Immature natural killer cell (primary cell): ENCODE measurements around the gene IL25. TPM values are rescaled to one million over a fixed set of nuclear protein-coding genes. Genes with fewer than 3 reads are reported as not detected.
"Not testable (repeated sequence)": the region's sequence is repeated elsewhere in the genome, so short reads cannot be mapped to it uniquely, and the experiment has no call there.

Source experiments
- DNase-seq, 3 donors: peaks; one replicate each; pipeline ENCODE4 v3.0.0; 2022; ENCODE audit warnings: mixed read lengths in 1 of 3
- H3K27ac Mint-ChIP-seq, 6 donors: one replicate each; pipeline ENCODE4 v1.8.0; 2020; ENCODE audit warnings: mixed read lengths in 6 of 6, mild to moderate bottlenecking in 5 of 6, inconsistent platforms in 4 of 6, moderate library complexity in 3 of 6
- H3K27me3 Mint-ChIP-seq, 3 donors: one replicate each; pipeline ENCODE4 v1.8.0; 2020 to 2021; ENCODE audit warnings: low read depth in 3 of 3, mild to moderate bottlenecking in 3 of 3, mixed read lengths in 3 of 3, moderate library complexity in 3 of 3, inconsistent platforms in 1 of 3
- H3K36me3 Mint-ChIP-seq, 3 donors: one replicate each; pipeline ENCODE4 v1.8.0; 2020; ENCODE audit warnings: mixed read lengths in 3 of 3, inconsistent platforms in 2 of 3, mild to moderate bottlenecking in 2 of 3
- H3K4me1 Mint-ChIP-seq, 2 donors: one replicate each; pipeline ENCODE4 v1.8.0; 2020; ENCODE audit warnings: inconsistent platforms in 2 of 2, mild to moderate bottlenecking in 2 of 2, mixed read lengths in 2 of 2, moderate library complexity in 1 of 2
- H3K4me3 Mint-ChIP-seq, 5 donors: one replicate each; pipeline ENCODE4 v1.8.0; 2020; ENCODE audit warnings: mild to moderate bottlenecking in 5 of 5, mixed read lengths in 5 of 5, inconsistent platforms in 3 of 5, moderate library complexity in 3 of 5
- H3K9me3 Mint-ChIP-seq, 6 donors: one replicate each; pipeline ENCODE4 v1.8.0; 2020; ENCODE audit warnings: mild to moderate bottlenecking in 6 of 6, mixed read lengths in 6 of 6, inconsistent platforms in 4 of 6, moderate library complexity in 3 of 6
- polyA plus RNA-seq, 3 donors: library from polyadenylated mRNA; unstranded; fragments of 300-500 nt; fragmentation: Illumina TruSeq; gene quantifications; one replicate each; pipeline ENCODE4 v1.2.3, GENCODE V29; 2021

IL25 gene
- polyA plus RNA-seq, 3 donors from 2014 or later, result not detected

DNA sequence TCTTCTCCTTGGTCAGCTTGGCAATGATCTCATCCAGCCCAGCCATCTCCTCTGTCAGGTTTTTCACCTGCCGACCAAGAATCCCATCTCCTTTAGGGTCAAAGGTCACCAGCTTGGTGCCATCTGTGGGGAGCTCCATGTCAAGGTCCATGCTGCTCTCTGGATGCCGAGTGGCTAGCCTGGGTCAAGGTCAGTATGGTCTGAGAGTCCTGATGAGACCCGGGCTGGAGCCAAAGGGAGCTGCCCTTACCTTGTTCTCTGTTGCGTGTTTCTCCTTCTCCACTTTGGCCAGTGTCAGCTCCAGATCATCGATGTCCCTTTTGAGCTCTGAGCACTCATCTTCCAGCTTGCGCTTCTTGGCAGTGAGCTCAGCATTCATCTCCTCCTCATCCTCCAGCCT, 51.0 kb downstream of the IL25 start:
- Mint-ChIP-seq H3K4me1 (no peaks in the 10 kb centered on the region), H3K36me3 (no peaks in the 10 kb centered on the region), H3K4me3 (no peak overlapping the region), H3K9me3 (no peaks in the 10 kb centered on the region), H3K27ac (no peak overlapping the region), H3K27me3 (peaks cover 0 to 5% (median 0%) of the 10 kb centered on the region in 3 donors)
- DNase-seq, result no peak

GRCh38 chr14:23425169-23425568, 52.6 kb downstream of the IL25 start:
- Mint-ChIP-seq H3K36me3 (no peaks in the 10 kb centered on the region), H3K4me3 (no peak overlapping the region), H3K27me3 (peaks cover 0 to 3% (median 1%) of the 10 kb centered on the region in 3 donors), H3K27ac (no peak overlapping the region), H3K9me3 (no peaks in the 10 kb centered on the region), H3K4me1 (no peaks in the 10 kb centered on the region)
- DNase-seq, result no peak

- H3K9me3 Mint-ChIP-seq, H3K4me3 Mint-ChIP-seq, H3K27me3 Mint-ChIP-seq, H3K36me3 Mint-ChIP-seq, H3K4me1 Mint-ChIP-seq, H3K27ac Mint-ChIP-seq, DNase-seq: not testable (repeated sequence)
Measured at GRCh38 chr14:23425798-23426197, 53.2 kb downstream of the IL25 start.

Other genes with a start within 250 kb of the IL25 start
- gene SLC7A8, start 189.1 kb upstream of the IL25 start, polyA plus RNA-seq, result under 1 TPM in 1 of 3 donors, not detected in 2; 0.45 TPM
- gene RNF212B, start 134.9 kb upstream of the IL25 start, polyA plus RNA-seq, result not detected
- 1 to 10 TPM; 1.2 to 4.9 (median 2.1) TPM for gene HOMEZ, start 86.7 kb upstream of the IL25 start, polyA plus RNA-seq
- 1 to 10 TPM in 2 of 3 donors, not detected in 1; 1.4 to 2.0 TPM for gene PPP1R3E, start 70.0 kb upstream of the IL25 start, polyA plus RNA-seq
- gene BCL2L2, start 66.0 kb upstream of the IL25 start, polyA plus RNA-seq, result 1 to 10 TPM in 1 of 3 donors, under 1 TPM in 2; 0.07 to 1.2 (median 0.69) TPM
- 100 to 1,000 TPM in 2 of 3 donors, 10 to 100 TPM in 1; 86.2 to 114 (median 113) TPM for gene PABPN1, start 51.4 kb upstream of the IL25 start, polyA plus RNA-seq
- gene SLC22A17, start 19.9 kb upstream of the IL25 start, polyA plus RNA-seq, result under 1 TPM in 1 of 3 donors, not detected in 2; 0.18 TPM
- gene EFS, start 7.6 kb upstream of the IL25 start, polyA plus RNA-seq, result not detected
- 1 to 10 TPM in 1 of 3 donors, under 1 TPM in 1, not detected in 1; 0.27 to 4.0 TPM for gene CMTM5, start 4.2 kb downstream of the IL25 start, polyA plus RNA-seq
- not detected for gene MYH6, start 35.5 kb downstream of the IL25 start, polyA plus RNA-seq
- not detected for gene MYH7, start 62.9 kb downstream of the IL25 start, polyA plus RNA-seq
- gene NGDN, start 96.9 kb downstream of the IL25 start, polyA plus RNA-seq, result 10 to 100 TPM; 52.3 to 84.8 (median 81.5) TPM
- gene ZFHX2, start 179.0 kb downstream of the IL25 start, polyA plus RNA-seq, result under 1 TPM in 1 of 3 donors, not detected in 2; 0.12 TPM
- gene THTPA, start 183.5 kb downstream of the IL25 start, polyA plus RNA-seq, result 10 to 100 TPM; 17.5 to 20.6 (median 19.5) TPM
- 10 to 100 TPM; 62.9 to 80.7 (median 64.4) TPM for gene AP1G2, start 195.0 kb downstream of the IL25 start, polyA plus RNA-seq
- gene JPH4, start 206.0 kb downstream of the IL25 start, polyA plus RNA-seq, result under 1 TPM in 1 of 3 donors, not detected in 2; 0.10 TPM